ENCODE results near the gene IPP.
"Not testable (repeated sequence)": the region's sequence is repeated elsewhere in the genome, so short reads cannot be mapped to it uniquely, and the experiment has no call there.

The IPP gene

GRCh38 chr1:45682942-45683341, 67.5 kb downstream of the IPP start:
- H3K4me3 ChIP-seq (ENCODE audit: low read depth, low read length) = no peak overlapping the region
- no peak for TF ChIP-seq CTCF (IDR thresholded peaks at IDR 0.05; ENCODE audit: low read depth, low read length, missing control alignments)
- no peak for DNase-seq (ENCODE audit: low read depth)

DNA sequence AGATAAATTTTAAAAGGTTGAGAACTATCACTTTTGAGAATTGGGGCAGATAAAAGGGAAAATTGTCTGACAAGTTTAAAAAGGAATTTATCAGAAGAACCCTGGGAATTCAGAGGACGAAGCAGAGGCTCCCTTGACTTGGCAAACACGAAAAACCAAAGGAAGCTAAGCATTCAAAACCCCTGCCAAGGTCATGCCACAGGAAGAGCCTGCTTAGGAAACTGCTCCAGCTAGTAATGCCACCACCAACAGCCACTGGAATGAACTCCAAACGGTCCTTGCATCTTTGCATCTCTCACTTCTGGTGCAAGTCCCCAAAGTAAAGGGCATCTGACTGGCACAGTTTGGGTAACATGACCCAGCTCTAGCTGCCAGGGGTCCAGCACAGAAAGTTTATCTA, 71.3 kb downstream of the IPP start:
- no peak for TF ChIP-seq CTCF (IDR thresholded peaks at IDR 0.05; ENCODE audit: low read depth, low read length, missing control alignments)
- no peak overlapping the region for H3K4me3 ChIP-seq (ENCODE audit: low read depth, low read length)
- DNase-seq (ENCODE audit: low read depth) = no peak

DNA sequence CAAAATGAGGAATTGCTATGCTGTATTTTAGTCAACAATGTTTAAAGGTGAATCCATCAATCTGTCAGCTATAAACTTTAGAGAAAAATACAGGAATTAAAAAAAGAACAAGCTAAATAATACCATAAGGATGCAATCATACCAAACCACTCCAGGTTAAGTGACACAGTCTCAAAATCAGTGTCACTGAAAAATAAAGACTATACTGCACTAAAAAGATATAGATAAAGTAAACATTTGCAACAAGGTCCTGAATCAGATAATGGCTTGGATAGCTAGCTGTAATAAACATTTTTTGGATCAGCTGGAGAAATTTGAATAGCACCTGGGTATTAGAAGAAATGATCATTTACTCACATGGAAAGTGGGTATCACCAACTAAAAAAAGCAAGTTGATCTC, 72.0 kb downstream of the IPP start:
- no peak overlapping the region for H3K4me3 ChIP-seq (ENCODE audit: low read depth, low read length)
- no peak for TF ChIP-seq CTCF (IDR thresholded peaks at IDR 0.05; ENCODE audit: low read depth, low read length, missing control alignments)

DNA sequence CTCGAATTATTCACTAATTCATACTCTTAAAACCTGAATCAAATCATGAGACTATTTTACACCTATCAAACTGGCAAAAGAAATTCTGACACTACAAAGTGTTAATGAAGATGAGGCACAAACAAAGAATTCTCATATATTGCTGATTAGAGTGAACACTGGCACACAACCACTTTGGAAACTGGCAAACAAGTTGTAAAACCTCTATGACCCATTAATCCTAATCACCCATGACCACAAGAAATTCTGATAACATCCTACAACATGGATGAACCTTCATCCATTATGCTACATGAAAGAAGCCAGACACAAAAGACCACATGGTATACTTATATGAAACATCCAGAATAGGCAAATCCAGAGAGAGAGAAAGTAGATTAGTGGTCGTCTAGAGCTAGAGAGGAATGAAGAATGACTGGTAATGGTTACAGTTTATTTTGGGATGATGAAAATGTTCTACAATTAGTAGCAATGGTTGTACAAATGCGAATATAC, 72.7 kb downstream of the IPP start:
- TF ChIP-seq CTCF (IDR thresholded peaks at IDR 0.05; ENCODE audit: low read depth, low read length, missing control alignments) = no peak
- no peak for DNase-seq (ENCODE audit: low read depth)
- no peak overlapping the region for H3K4me3 ChIP-seq (ENCODE audit: low read depth, low read length)

More for the DNA sequence above, 72.0 kb downstream of the IPP start:
- DNase-seq (ENCODE audit: low read depth) = no peak

GRCh38 chr1:45676553-45676952, 73.9 kb downstream of the IPP start:
- H3K4me3 ChIP-seq (ENCODE audit: low read depth, low read length); DNase-seq (ENCODE audit: low read depth): not testable (repeated sequence)

- DNase-seq (ENCODE audit: low read depth) = no peak
- H3K4me3 ChIP-seq (ENCODE audit: low read depth, low read length) = no peak overlapping the region
- TF ChIP-seq CTCF (IDR thresholded peaks at IDR 0.05; ENCODE audit: low read depth, low read length, missing control alignments) = no peak
Observed at GRCh38 chr1:45674478-45674877, 76.0 kb downstream of the IPP start.

- H3K4me3 ChIP-seq (ENCODE audit: low read depth, low read length) = no peak overlapping the region
- DNase-seq (ENCODE audit: low read depth) = no peak
- TF ChIP-seq CTCF (IDR thresholded peaks at IDR 0.05; ENCODE audit: low read depth, low read length, missing control alignments) = no peak
Observed at GRCh38 chr1:45673956-45674355, 76.5 kb downstream of the IPP start.

All from GM12864 (cell line).